Liver (tissue), 9 donors: ENCODE data around the gene SPATA46. TPM values are rescaled to one million over a fixed set of nuclear protein-coding genes. Genes with fewer than 3 reads are reported as not detected.

Experiments
- DNase-seq: peaks from one replicate; pipeline ENCODE4 v3.0.0-alpha.2; 2017; ENCODE audit warnings: low spot score
- H3K27ac ChIP-seq, 2 donors: one replicate each; pipeline ENCODE4 v1.7.0; 2013; ENCODE audit warnings: inconsistent platforms in 2 of 2, low read length in 2 of 2, control low read depth in 1 of 2, low read depth in 1 of 2, mild to moderate bottlenecking in 1 of 2
- H3K27me3 ChIP-seq, 4 donors: one replicate each; pipeline versions ENCODE4 v1.6.1 to v1.7.0; 2013; ENCODE audit warnings: low read length in 3 of 4, inconsistent platforms in 1 of 4, mild to moderate bottlenecking in 1 of 4, moderate library complexity in 1 of 4; ENCODE audit not compliant: control insufficient read depth in 4 of 4, insufficient read depth in 4 of 4
- H3K36me3 ChIP-seq, 4 donors: one replicate each; pipeline versions ENCODE4 v1.6.1 to v1.7.0; 2013; ENCODE audit warnings: low read length in 3 of 4, mild to moderate bottlenecking in 3 of 4, low read depth in 1 of 4, moderate library complexity in 1 of 4; ENCODE audit not compliant: control insufficient read depth in 4 of 4, insufficient read depth in 3 of 4
- H3K4me1 ChIP-seq, 4 donors: one replicate each; pipeline versions ENCODE4 v1.6.1 to v1.7.0; 2013; ENCODE audit warnings: low read length in 3 of 4, mild to moderate bottlenecking in 3 of 4, moderate library complexity in 1 of 4; ENCODE audit not compliant: control insufficient read depth in 4 of 4, insufficient read depth in 4 of 4
- H3K4me3 ChIP-seq, 3 donors: one replicate each; pipeline versions ENCODE4 v1.6.1 to v1.7.0; 2013; ENCODE audit warnings: low read length in 3 of 3, control low read depth in 1 of 3, low read depth in 1 of 3, mild to moderate bottlenecking in 1 of 3
- H3K9ac ChIP-seq, 2 donors: one replicate each; pipeline ENCODE4 v1.7.0; 2013; ENCODE audit warnings: low read length in 2 of 2, mild to moderate bottlenecking in 2 of 2, moderate library complexity in 2 of 2, control low read depth in 1 of 2, low read depth in 1 of 2
- H3K9me3 ChIP-seq, 4 donors: one replicate each; pipeline versions ENCODE4 v1.6.1 to v1.7.0; 2013; ENCODE audit warnings: low read length in 3 of 4; ENCODE audit not compliant: control insufficient read depth in 4 of 4
- EGR1 ChIP-seq, 2 donors: IDR thresholded peaks; 2 replicates each; pipeline ENCODE4 v1.6.1; 2016 to 2018; ENCODE audit warnings: antibody characterized with exemption in 2 of 2, low read depth in 2 of 2
- FOXA1 ChIP-seq: IDR thresholded peaks from 2 replicates; pipeline ENCODE4 v1.6.1; 2016; ENCODE audit warnings: antibody characterized with exemption
- FOXA2 ChIP-seq: IDR thresholded peaks from 2 replicates; pipeline ENCODE4 v1.6.1; 2016; ENCODE audit warnings: antibody characterized with exemption
- GABPA ChIP-seq, 2 donors: IDR thresholded peaks in 1 of 2; conservative IDR thresholded peaks in 1 of 2; 2 replicates each; pipeline ENCODE4 v1.6.1; 2016; ENCODE audit warnings: antibody characterized with exemption in 2 of 2, mild to moderate bottlenecking in 1 of 2, moderate library complexity in 1 of 2
- HNF4A ChIP-seq, 2 donors: conservative IDR thresholded peaks; 2 replicates each; pipeline ENCODE4 v1.6.1; 2016; ENCODE audit warnings: antibody characterized with exemption in 2 of 2, mild to moderate bottlenecking in 2 of 2
- HNF4G ChIP-seq: IDR thresholded peaks from 2 replicates; pipeline ENCODE4 v1.6.1; 2016; ENCODE audit warnings: antibody characterized with exemption
- JUND ChIP-seq, 2 donors: IDR thresholded peaks; 2 replicates each; pipeline ENCODE4 v1.6.1; 2016; ENCODE audit warnings: antibody characterized with exemption in 2 of 2
- NR2F2 ChIP-seq: IDR thresholded peaks from 2 replicates; pipeline ENCODE4 v1.6.1; 2016; ENCODE audit warnings: antibody characterized with exemption
- RAD21 ChIP-seq, 2 donors: IDR thresholded peaks; 2 replicates each; pipeline ENCODE4 v1.6.1; 2016; ENCODE audit warnings: antibody characterized with exemption in 2 of 2, mild to moderate bottlenecking in 2 of 2
- RXRA ChIP-seq, 2 donors: IDR thresholded peaks; 2 replicates each; pipeline ENCODE4 v1.6.1; 2017 to 2018; ENCODE audit warnings: antibody characterized with exemption in 2 of 2, mild to moderate bottlenecking in 1 of 2
- TAF1 ChIP-seq: conservative IDR thresholded peaks from 2 replicates; pipeline ENCODE4 v1.6.1; 2016; ENCODE audit warnings: antibody characterized with exemption, mild to moderate bottlenecking
- YY1 ChIP-seq: IDR thresholded peaks from 2 replicates; pipeline ENCODE4 v1.6.1; 2016; ENCODE audit warnings: antibody characterized with exemption, mild to moderate bottlenecking
- WGBS: extraction: QIAGEN DNeasy Blood & Tissue Kit; methylation state at CpG from one replicate; pipeline ENCODE4 v1.1.7; 2013; 5-methylcytosine and 5-hydroxymethylcytosine counted together
- polyA plus RNA-seq, 2 donors: library from polyadenylated mRNA; stranded (reverse) in 1 of 2; unstranded in 1 of 2; fragments of 200-250 nt in 1 of 2; fragments of >200 nt in 1 of 2; fragmentation: Nextera tagmentation in 1 of 2; extraction: Ambion mirVana in 1 of 2; gene quantifications; one replicate each; pipeline versions ENCODE4 v1.2.1 to v1.2.3, GENCODE V29; 2013 to 2015
- total RNA-seq, 2 donors: library from RNA; depleted of rRNA; stranded (reverse); fragments of >200 nt; gene quantifications; one replicate each; pipeline ENCODE4 v1.2.3, GENCODE V29; 2014
- TF ChIP-seq, protein P1 (sequence below): IDR thresholded peaks from 2 replicates; pipeline ENCODE4 v1.6.1; 2016; ENCODE audit warnings: antibody characterized with exemption, mild to moderate bottlenecking
- TF ChIP-seq, protein P2 (sequence below): IDR thresholded peaks from 2 replicates; pipeline ENCODE4 v1.6.1; 2016; ENCODE audit warnings: antibody characterized with exemption
- TF ChIP-seq, protein P3 (sequence below): IDR thresholded peaks from 2 replicates; pipeline ENCODE4 v1.6.1; 2016; ENCODE audit warnings: antibody characterized with exemption
- TF ChIP-seq, protein P4 (sequence below): fragments of 150-350 bp; IDR thresholded peaks from 2 replicates; pipeline ENCODE4 v1.5.1; 2017; ENCODE audit warnings: improper control_type of control experiment, low read depth, low read length; ENCODE audit not compliant: missing input control
- TF ChIP-seq, protein P5 (sequence below): IDR thresholded peaks from 2 replicates; pipeline ENCODE4 v1.6.1; 2016; ENCODE audit warnings: antibody characterized with exemption
- donor health status: healthy.
- donor health status: healthy.
- donor health status: healthy.
- donor health status: healthy.
- donor health status: healthy.

The SPATA46 gene
- total and polyA plus RNA-seq, 4 donors: 0.06 to 0.17 TPM; not detected in 2

DNA sequence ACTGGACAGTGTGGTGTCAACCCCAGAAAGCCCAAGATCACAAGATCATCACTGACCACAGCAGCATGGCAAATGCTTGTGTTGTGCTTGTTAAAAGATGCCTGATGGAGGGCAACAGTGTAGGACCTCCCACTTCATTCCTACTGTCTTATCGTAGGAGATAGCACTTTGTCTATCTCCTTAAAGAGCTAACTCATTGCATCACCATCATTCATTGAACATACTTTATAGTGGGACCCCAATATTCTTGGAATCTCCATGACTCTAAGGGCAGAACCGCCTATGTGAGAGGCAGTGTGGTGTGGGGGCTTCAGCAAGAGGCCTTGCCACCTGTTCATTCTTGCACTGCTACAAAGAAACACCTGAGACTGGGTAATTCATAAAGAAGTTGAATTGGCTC lies 40.3 kb upstream of the SPATA46 start:
- no peaks in the 10 kb centered on the region for H3K4me1 ChIP-seq
- peaks cover 0 to 2% (median under 1%) of the 10 kb centered on the region in 4 donors for H3K9me3 ChIP-seq
- no peak overlapping the region for H3K9ac ChIP-seq
- no peaks in the 10 kb centered on the region for H3K36me3 ChIP-seq
- no peak overlapping the region for H3K4me3 ChIP-seq
- TF ChIP-seq, protein P1, sequence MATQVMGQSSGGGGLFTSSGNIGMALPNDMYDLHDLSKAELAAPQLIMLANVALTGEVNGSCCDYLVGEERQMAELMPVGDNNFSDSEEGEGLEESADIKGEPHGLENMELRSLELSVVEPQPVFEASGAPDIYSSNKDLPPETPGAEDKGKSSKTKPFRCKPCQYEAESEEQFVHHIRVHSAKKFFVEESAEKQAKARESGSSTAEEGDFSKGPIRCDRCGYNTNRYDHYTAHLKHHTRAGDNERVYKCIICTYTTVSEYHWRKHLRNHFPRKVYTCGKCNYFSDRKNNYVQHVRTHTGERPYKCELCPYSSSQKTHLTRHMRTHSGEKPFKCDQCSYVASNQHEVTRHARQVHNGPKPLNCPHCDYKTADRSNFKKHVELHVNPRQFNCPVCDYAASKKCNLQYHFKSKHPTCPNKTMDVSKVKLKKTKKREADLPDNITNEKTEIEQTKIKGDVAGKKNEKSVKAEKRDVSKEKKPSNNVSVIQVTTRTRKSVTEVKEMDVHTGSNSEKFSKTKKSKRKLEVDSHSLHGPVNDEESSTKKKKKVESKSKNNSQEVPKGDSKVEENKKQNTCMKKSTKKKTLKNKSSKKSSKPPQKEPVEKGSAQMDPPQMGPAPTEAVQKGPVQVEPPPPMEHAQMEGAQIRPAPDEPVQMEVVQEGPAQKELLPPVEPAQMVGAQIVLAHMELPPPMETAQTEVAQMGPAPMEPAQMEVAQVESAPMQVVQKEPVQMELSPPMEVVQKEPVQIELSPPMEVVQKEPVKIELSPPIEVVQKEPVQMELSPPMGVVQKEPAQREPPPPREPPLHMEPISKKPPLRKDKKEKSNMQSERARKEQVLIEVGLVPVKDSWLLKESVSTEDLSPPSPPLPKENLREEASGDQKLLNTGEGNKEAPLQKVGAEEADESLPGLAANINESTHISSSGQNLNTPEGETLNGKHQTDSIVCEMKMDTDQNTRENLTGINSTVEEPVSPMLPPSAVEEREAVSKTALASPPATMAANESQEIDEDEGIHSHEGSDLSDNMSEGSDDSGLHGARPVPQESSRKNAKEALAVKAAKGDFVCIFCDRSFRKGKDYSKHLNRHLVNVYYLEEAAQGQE: no peak
- TF ChIP-seq, protein P2, sequence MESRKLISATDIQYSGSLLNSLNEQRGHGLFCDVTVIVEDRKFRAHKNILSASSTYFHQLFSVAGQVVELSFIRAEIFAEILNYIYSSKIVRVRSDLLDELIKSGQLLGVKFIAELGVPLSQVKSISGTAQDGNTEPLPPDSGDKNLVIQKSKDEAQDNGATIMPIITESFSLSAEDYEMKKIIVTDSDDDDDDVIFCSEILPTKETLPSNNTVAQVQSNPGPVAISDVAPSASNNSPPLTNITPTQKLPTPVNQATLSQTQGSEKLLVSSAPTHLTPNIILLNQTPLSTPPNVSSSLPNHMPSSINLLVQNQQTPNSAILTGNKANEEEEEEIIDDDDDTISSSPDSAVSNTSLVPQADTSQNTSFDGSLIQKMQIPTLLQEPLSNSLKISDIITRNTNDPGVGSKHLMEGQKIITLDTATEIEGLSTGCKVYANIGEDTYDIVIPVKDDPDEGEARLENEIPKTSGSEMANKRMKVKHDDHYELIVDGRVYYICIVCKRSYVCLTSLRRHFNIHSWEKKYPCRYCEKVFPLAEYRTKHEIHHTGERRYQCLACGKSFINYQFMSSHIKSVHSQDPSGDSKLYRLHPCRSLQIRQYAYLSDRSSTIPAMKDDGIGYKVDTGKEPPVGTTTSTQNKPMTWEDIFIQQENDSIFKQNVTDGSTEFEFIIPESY: no peak
- TF ChIP-seq RAD21 (IDR thresholded peaks at IDR 0.05) (no peak), GABPA (IDR thresholded peaks at IDR 0.05 in 1 of 2, conservative IDR thresholded peaks at IDR 0.05 in 1 of 2) (no peak), FOXA2 (no peak), JUND (IDR thresholded peaks at IDR 0.05) (no peak), YY1 (no peak), HNF4G (no peak), RXRA (IDR thresholded peaks at IDR 0.05) (no peak), FOXA1 (no peak), HNF4A (conservative IDR thresholded peaks at IDR 0.05) (no peak), TAF1 (no peak)
- TF ChIP-seq, protein P3, sequence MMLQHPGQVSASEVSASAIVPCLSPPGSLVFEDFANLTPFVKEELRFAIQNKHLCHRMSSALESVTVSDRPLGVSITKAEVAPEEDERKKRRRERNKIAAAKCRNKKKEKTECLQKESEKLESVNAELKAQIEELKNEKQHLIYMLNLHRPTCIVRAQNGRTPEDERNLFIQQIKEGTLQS: no peak
- TF ChIP-seq, protein P4, sequence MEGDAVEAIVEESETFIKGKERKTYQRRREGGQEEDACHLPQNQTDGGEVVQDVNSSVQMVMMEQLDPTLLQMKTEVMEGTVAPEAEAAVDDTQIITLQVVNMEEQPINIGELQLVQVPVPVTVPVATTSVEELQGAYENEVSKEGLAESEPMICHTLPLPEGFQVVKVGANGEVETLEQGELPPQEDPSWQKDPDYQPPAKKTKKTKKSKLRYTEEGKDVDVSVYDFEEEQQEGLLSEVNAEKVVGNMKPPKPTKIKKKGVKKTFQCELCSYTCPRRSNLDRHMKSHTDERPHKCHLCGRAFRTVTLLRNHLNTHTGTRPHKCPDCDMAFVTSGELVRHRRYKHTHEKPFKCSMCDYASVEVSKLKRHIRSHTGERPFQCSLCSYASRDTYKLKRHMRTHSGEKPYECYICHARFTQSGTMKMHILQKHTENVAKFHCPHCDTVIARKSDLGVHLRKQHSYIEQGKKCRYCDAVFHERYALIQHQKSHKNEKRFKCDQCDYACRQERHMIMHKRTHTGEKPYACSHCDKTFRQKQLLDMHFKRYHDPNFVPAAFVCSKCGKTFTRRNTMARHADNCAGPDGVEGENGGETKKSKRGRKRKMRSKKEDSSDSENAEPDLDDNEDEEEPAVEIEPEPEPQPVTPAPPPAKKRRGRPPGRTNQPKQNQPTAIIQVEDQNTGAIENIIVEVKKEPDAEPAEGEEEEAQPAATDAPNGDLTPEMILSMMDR: no peak
- DNase-seq: no peak
- peaks cover 0 to 5% (median 0%) of the 10 kb centered on the region in 4 donors for H3K27me3 ChIP-seq
- WGBS: 91% methylated on average over 2 of the region's 2 CpGs
- no peak overlapping the region for H3K27ac ChIP-seq

DNA sequence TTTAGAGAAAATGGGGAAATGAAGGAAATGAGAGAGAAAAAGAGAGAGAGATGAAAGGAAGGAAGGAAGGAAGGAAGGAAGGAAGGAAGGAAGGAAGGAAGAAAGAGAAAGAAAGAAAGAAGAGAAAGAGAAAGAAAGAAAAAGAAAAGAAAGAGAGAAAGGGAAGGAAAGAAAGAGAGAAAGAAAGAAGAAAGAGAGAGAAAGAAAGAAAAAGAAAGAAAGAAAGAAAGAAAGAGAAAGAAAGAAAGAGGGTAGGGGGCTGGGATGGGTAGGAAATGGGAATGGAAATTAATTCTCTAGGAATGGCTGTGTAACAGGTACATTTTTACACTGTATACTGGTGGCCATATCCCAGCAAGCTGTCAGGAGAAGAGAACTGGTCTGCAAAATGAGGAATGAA lies 39.6 kb upstream of the SPATA46 start:
- H3K27ac ChIP-seq: no peak overlapping the region
- peaks cover 0 to 2% (median under 1%) of the 10 kb centered on the region in 4 donors for H3K9me3 ChIP-seq
- no peaks in the 10 kb centered on the region for H3K36me3 ChIP-seq
- no peak overlapping the region for H3K9ac ChIP-seq
- TF ChIP-seq JUND (IDR thresholded peaks at IDR 0.05): no peak
- TF ChIP-seq, protein P5, sequence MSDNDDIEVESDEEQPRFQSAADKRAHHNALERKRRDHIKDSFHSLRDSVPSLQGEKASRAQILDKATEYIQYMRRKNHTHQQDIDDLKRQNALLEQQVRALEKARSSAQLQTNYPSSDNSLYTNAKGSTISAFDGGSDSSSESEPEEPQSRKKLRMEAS: no peak
- no peak for TF ChIP-seq HNF4A (conservative IDR thresholded peaks at IDR 0.05)
- TF ChIP-seq EGR1 (IDR thresholded peaks at IDR 0.05; ENCODE audit: low read depth in 2 of 2): no peak
- no peak for TF ChIP-seq HNF4G
- no peak for TF ChIP-seq GABPA (IDR thresholded peaks at IDR 0.05 in 1 of 2, conservative IDR thresholded peaks at IDR 0.05 in 1 of 2)
- no peak for TF ChIP-seq NR2F2
- TF ChIP-seq, protein P3: no peak
- TF ChIP-seq FOXA2: no peak
- H3K27me3 ChIP-seq: peaks cover 0 to 6% (median 0%) of the 10 kb centered on the region in 4 donors
- DNase-seq: no peak
- no peaks in the 10 kb centered on the region for H3K4me1 ChIP-seq
- H3K4me3 ChIP-seq: no peak overlapping the region
